ENCODE data around the gene TCTN1. TPM values are rescaled to one million over a fixed set of nuclear protein-coding genes. Genes with fewer than 3 reads are reported as not detected.
"Not testable (repeated sequence)": the region's sequence is repeated elsewhere in the genome, so short reads cannot be mapped to it uniquely, and the experiment has no call there.

Gene TCTN1
- polyA plus RNA-seq, 3 donors from 2014 or later = 5.2 to 11.1 (median 10.0) TPM

- peaks cover 74 to 91% of the 10 kb centered on the region in 2 donors for H3K4me1 Mint-ChIP-seq
- peaks cover 0 to 3% (median 2%) of the 10 kb centered on the region in 3 donors for H3K27me3 Mint-ChIP-seq (ENCODE audit: low read depth in 3 of 3)
These were observed 35.0 kb upstream of the TCTN1 start for GRCh38 chr12:110578694-110579534.

GRCh38 chr12:110579535-110580253 lies 34.2 kb upstream of the TCTN1 start:
- no peaks in the 10 kb centered on the region for H3K36me3 Mint-ChIP-seq
- peaks cover 78 to 90% of the 10 kb centered on the region in 2 donors for H3K4me1 Mint-ChIP-seq
- peak overlapping the region; percentile 84 to 92 (median 90) for H3K27ac Mint-ChIP-seq
- peak overlapping the region; percentile 27 to 95 (median 56) for H3K4me3 Mint-ChIP-seq
- H3K27me3 Mint-ChIP-seq (ENCODE audit: low read depth in 3 of 3) = peaks cover 0 to 3% (median 2%) of the 10 kb centered on the region in 3 donors
- no peak for DNase-seq
- H3K9me3 Mint-ChIP-seq = no peaks in the 10 kb centered on the region

More at GRCh38 chr12:110578694-110579534, 35.0 kb upstream of the TCTN1 start:
- Mint-ChIP-seq H3K27ac (peak overlapping the region; percentile 87 to 92 (median 90)), H3K4me3 (peak overlapping the region; percentile 47 to 90 (median 66)), H3K9me3 (no peaks in the 10 kb centered on the region), H3K36me3 (no peaks in the 10 kb centered on the region)
- no peak for DNase-seq

DNA sequence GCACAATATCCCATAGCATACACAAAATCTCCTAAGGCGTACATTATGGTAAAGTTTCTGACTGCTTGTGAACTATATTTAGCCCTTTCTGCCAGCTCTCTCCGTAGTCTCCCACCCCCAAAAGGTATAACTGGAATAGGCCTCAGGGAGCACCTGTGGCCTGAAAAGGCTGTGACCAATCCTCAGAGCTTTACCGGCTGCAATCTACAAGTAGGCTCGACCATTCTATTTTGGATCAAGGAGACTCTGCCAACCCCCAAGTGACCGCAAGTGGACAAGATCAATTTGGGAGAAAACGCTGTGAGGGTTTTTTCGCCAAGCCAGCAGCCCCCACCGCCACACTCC lies 32.0 kb upstream of the TCTN1 start:
- peak overlapping the region; percentile 90 to 97 (median 95) for H3K4me3 Mint-ChIP-seq
- H3K27me3 Mint-ChIP-seq (ENCODE audit: low read depth in 3 of 3) = peaks cover 0 to 3% (median 2%) of the 10 kb centered on the region in 3 donors
- H3K27ac Mint-ChIP-seq = peak overlapping the region; percentile 85 to 96 (median 90)
- H3K36me3 Mint-ChIP-seq = no peaks in the 10 kb centered on the region
- H3K4me1 Mint-ChIP-seq = peaks cover 71 to 79% of the 10 kb centered on the region in 2 donors
- DNase-seq = no peak
- H3K9me3 Mint-ChIP-seq = no peaks in the 10 kb centered on the region

DNA sequence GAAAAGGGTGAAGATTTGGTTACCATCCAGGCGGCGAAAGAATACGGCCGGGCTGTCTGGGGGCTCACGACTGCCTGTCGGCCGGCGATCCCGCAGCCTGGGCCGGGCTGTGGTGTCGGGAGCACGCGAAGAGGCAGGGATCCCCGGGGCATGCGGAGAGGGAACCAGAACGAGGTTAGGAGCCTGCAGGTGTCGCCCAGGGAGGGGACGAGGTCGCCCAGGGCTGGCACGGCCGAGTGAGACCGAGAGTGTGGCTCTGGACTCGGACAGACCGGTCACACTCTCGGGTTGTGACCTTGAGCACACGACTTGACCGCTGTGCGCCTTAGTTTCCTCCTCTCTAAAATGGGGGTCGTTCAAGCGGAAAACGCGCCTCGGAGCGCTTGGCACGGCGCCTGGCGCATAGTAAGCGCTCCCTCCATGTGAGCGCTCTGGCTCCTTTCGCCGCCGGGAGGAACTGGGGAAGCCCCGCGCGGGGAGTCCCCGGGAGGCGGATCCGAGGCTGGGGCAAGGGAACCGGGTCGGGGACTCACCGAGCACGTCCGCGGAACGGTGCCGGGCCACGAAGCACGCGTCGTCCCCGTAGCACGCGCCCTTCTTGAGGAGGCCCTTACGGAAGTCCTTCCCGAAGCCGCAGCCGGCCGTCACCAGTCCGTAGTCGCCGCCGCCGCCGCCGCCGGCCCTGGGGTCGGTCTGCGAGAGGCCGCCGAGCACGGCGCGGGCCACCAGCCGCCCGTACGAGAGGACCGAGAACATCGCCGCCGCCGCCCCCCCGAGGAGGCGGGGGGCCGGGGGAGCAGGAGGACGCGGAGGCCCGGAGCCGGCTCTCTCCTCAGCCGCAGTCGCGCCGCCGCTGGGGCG lies 31.4 kb upstream of the TCTN1 start:
- no peaks in the 10 kb centered on the region for H3K36me3 Mint-ChIP-seq

GRCh38 chr12:110583137-110584059 lies 30.5 kb upstream of the TCTN1 start, which contains the start of gene PPTC7:
PPTC7 (minus strand) TSS chr12:110583318; CDS start chr12:110583031, 287 bp downstream.
- no peaks in the 10 kb centered on the region for H3K36me3 Mint-ChIP-seq
- H3K4me1 Mint-ChIP-seq = peaks cover 59 to 64% of the 10 kb centered on the region in 2 donors
- H3K27ac Mint-ChIP-seq = peak within 1 kb of the TSS; percentile 85 to 96 (median 92)

More for the DNA sequence above, 31.4 kb upstream of the TCTN1 start:
- no peaks in the 10 kb centered on the region for H3K9me3 Mint-ChIP-seq
- DNase-seq = peak; percentile 60 to 72 (median 62)
- H3K4me3 Mint-ChIP-seq = peak overlapping the region; percentile 90 to 97 (median 95)
- peak overlapping the region; percentile 85 to 96 (median 90) for H3K27ac Mint-ChIP-seq
- peaks cover 68 to 73% of the 10 kb centered on the region in 2 donors for H3K4me1 Mint-ChIP-seq
- H3K27me3 Mint-ChIP-seq (ENCODE audit: low read depth in 3 of 3) = peaks cover 0 to 3% (median 3%) of the 10 kb centered on the region in 3 donors

DNA sequence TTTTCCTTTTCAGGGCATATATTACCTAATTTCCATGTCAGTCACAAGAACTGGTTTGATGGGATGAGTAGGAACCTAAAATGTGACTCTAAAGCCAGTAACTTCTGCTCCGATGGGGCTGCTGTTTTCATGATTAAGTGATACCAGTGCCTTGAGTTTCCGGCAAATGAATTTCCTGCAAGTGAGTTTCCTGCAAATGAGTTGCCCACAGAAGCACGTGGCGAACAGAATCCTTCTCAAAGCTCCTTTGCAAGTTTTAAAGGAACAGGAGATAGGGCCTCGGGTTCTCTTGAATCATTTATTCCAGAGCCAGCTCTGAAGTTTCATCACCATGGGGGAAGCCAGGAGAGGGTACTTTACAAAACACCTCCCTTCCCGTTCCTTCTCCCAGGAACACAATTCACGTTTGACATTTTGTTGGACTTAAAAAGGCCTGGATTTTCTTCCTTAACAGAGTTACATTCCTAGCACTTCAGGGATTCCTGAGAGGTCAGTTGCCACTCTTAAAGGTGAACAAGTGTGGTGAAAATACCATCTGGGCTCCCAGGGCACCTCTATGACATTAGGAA lies 28.6 kb upstream of the TCTN1 start:
- peaks cover 0 to 3% (median 0%) of the 10 kb centered on the region in 3 donors for H3K27me3 Mint-ChIP-seq (ENCODE audit: low read depth in 3 of 3)
- H3K36me3 Mint-ChIP-seq = no peaks in the 10 kb centered on the region
- no peaks in the 10 kb centered on the region for H3K9me3 Mint-ChIP-seq
- peaks cover 41 to 44% of the 10 kb centered on the region in 2 donors for H3K4me1 Mint-ChIP-seq
- peak overlapping the region in 2 of 6 donors; percentile 34 to 44 for H3K27ac Mint-ChIP-seq
- H3K4me3 Mint-ChIP-seq = peak overlapping the region; percentile 11 to 73 (median 45)
- no peak for DNase-seq

More at GRCh38 chr12:110583137-110584059, 30.5 kb upstream of the TCTN1 start, which contains the start of gene PPTC7:
- peak within 1 kb of the TSS; percentile 90 to 97 (median 95) for H3K4me3 Mint-ChIP-seq
- peaks cover 0 to 3% (median 0%) of the 10 kb centered on the region in 3 donors for H3K27me3 Mint-ChIP-seq (ENCODE audit: low read depth in 3 of 3)
- H3K9me3 Mint-ChIP-seq = no peaks in the 10 kb centered on the region
- DNase-seq = peak; percentile 90 to 93 (median 91)

DNA sequence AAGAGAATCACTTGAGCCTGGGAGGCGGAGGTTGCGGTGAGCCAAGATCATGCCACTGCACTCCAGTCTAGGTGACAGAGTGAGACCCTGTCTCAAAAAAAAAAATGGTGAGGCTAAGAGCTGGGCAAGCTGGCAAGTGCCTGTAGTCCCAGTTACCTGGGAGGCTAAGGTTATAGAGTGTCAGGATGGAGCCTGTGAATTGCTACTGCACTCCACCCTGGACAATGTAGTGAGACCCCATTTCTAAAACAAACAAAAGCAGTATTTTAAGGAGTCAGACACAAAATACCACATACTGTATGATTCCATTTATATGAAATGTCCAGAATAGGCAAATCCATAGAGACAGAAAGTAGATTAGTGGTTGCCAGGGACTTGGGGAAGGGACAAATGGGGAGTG lies 26.8 kb upstream of the TCTN1 start:
- H3K9me3 Mint-ChIP-seq, H3K27ac Mint-ChIP-seq: not testable (repeated sequence)
- peaks cover 29 to 33% of the 10 kb centered on the region in 2 donors for H3K4me1 Mint-ChIP-seq

DNA sequence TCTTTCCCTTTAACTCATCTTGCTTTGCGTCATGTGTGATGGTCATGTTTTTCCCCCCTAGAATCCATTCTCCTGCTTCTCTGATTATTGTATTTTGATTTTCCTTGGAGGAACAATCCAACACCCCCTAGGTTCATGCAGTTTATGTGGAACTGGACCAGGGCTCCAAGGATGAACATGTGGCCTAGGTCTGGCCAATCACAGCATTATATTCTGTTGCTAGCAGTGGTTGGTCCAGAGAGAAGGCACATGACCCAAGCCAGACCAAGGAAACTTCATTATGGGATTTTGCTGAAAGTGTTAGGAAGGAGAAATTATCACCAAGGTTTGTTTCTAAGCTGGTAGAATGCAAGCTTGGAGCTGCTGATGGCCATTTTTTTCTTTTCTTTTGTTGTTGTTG lies 23.9 kb upstream of the TCTN1 start:
- H3K9me3 Mint-ChIP-seq = no peaks in the 10 kb centered on the region
- DNase-seq = no peak
- no peak overlapping the region for H3K4me3 Mint-ChIP-seq
- H3K36me3 Mint-ChIP-seq = no peaks in the 10 kb centered on the region
- peaks cover 0 to 3% (median 0%) of the 10 kb centered on the region in 3 donors for H3K27me3 Mint-ChIP-seq (ENCODE audit: low read depth in 3 of 3)
- H3K4me1 Mint-ChIP-seq = peaks cover 14 to 15% of the 10 kb centered on the region in 2 donors
- peak overlapping the region in 3 of 6 donors; percentile 26 to 69 (median 68) for H3K27ac Mint-ChIP-seq

More for the DNA sequence above, 26.8 kb upstream of the TCTN1 start:
- not testable (repeated sequence) for H3K4me3 Mint-ChIP-seq; H3K36me3 Mint-ChIP-seq; DNase-seq; H3K27me3 Mint-ChIP-seq (ENCODE audit: low read depth in 3 of 3)

GRCh38 chr12:110590806-110591326 lies 23.1 kb upstream of the TCTN1 start:
- Mint-ChIP-seq H3K27ac (peak overlapping the region; percentile 55 to 87 (median 71)), H3K4me1 (peaks cover 7% of the 10 kb centered on the region in 2 donors), H3K27me3 (ENCODE audit: low read depth in 3 of 3) (peaks cover 0 to 3% (median 0%) of the 10 kb centered on the region in 3 donors), H3K36me3 (no peaks in the 10 kb centered on the region), H3K9me3 (no peaks in the 10 kb centered on the region), H3K4me3 (no peak overlapping the region)
- DNase-seq = peak; percentile 34 to 40 (median 36)

- Mint-ChIP-seq H3K9me3 (no peaks in the 10 kb centered on the region), H3K36me3 (no peaks in the 10 kb centered on the region), H3K4me1 (peaks cover 6 to 7% of the 10 kb centered on the region in 2 donors), H3K27ac (peak overlapping the region in 4 of 6 donors; percentile 67 to 76 (median 71)), H3K27me3 (ENCODE audit: low read depth in 3 of 3) (peaks cover 0 to 3% (median 0%) of the 10 kb centered on the region in 3 donors), H3K4me3 (no peak overlapping the region)
- no peak for DNase-seq
These were observed 22.4 kb upstream of the TCTN1 start for GRCh38 chr12:110591451-110592051.

DNA sequence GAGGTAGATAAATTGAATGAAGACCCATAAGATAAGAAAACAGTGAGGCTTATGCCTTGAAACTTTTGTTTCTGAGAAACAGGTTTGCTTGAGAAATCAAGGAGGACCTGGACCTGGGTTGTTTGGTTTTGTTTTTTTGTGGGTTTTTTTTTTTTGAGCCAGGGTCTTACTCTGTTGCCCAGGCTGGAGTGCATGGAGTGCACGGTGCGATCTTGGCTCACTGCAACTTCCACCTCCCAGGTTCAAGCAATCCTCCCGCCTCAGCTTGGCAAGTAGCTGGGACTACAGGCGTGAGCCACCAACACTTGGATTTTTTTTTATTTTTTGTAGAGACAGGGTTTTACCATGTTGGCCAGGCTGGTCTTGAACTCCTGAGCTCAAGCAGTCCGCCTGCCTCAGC lies 21.9 kb upstream of the TCTN1 start:
- Mint-ChIP-seq H3K4me3 (no peak overlapping the region), H3K4me1 (peaks cover 6 to 7% of the 10 kb centered on the region in 2 donors), H3K36me3 (no peaks in the 10 kb centered on the region), H3K9me3 (no peaks in the 10 kb centered on the region), H3K27ac (peak overlapping the region in 1 of 6 donors; percentile 26), H3K27me3 (ENCODE audit: low read depth in 3 of 3) (peaks cover 0 to 3% (median 0%) of the 10 kb centered on the region in 3 donors)
- no peak for DNase-seq

Data from immature natural killer cell (primary cell).